ENCODE results near the gene ZNF595. TPM values are rescaled to one million over a fixed set of nuclear protein-coding genes. Genes with fewer than 3 reads are reported as not detected.

The ZNF595 gene
- total RNA-seq, 1 experiment from 2014 or later, result 36.7 TPM

DNA sequence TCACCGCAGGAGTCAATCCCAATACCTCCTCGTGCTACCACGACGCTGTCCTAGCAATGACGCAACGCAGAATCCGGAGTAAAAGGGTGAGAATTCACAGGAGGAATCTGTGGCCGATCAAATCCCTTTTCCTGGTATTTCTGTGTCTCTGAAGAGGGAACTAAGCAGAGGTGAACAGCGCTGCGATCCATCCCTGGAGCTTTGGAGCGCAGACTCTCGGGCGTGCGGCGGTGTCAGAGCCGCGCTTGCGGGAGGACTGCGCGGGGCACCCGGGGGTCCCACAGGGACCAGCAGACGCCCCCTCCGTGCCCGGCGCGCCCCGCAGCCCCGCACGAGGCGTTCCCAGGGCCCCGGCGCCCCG lies 53.9 kb downstream of the ZNF595 start:
- ATAC-seq, result no peak
- no peaks in the 10 kb centered on the region for H3K27me3 ChIP-seq (ENCODE audit: control insufficient read depth, insufficient read depth, low read length)
- DNase-seq (ENCODE audit: low read depth, low spot score), result no peak
- intact Hi-C loops (cut with micrococcal nuclease; ENCODE audit: unreplicated experiment) (no loop called here), in situ Hi-C loops (cut with HindIII; ENCODE audit: low pct_unique_long_range_greater_than_20kb, low sequenced_read_pairs) (no loop called here)
- no peaks in the 10 kb centered on the region for H3K4me1 ChIP-seq (ENCODE audit: control insufficient read depth, insufficient read depth, low read length)
- BruUV-seq (replicated peaks), result no TSS peak
- ChIA-PET CTCF (no interaction called here), POLR2A (no interaction called here)
- no peak overlapping the region for H3K27ac ChIP-seq (ENCODE audit: low read length)
- H3K4me3 ChIP-seq (ENCODE audit: low read depth in 2 of 2, low read length in 2 of 2), result no peak overlapping the region
- TF ChIP-seq, protein P1, sequence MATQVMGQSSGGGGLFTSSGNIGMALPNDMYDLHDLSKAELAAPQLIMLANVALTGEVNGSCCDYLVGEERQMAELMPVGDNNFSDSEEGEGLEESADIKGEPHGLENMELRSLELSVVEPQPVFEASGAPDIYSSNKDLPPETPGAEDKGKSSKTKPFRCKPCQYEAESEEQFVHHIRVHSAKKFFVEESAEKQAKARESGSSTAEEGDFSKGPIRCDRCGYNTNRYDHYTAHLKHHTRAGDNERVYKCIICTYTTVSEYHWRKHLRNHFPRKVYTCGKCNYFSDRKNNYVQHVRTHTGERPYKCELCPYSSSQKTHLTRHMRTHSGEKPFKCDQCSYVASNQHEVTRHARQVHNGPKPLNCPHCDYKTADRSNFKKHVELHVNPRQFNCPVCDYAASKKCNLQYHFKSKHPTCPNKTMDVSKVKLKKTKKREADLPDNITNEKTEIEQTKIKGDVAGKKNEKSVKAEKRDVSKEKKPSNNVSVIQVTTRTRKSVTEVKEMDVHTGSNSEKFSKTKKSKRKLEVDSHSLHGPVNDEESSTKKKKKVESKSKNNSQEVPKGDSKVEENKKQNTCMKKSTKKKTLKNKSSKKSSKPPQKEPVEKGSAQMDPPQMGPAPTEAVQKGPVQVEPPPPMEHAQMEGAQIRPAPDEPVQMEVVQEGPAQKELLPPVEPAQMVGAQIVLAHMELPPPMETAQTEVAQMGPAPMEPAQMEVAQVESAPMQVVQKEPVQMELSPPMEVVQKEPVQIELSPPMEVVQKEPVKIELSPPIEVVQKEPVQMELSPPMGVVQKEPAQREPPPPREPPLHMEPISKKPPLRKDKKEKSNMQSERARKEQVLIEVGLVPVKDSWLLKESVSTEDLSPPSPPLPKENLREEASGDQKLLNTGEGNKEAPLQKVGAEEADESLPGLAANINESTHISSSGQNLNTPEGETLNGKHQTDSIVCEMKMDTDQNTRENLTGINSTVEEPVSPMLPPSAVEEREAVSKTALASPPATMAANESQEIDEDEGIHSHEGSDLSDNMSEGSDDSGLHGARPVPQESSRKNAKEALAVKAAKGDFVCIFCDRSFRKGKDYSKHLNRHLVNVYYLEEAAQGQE (IDR thresholded peaks at IDR 0.05; ENCODE audit: insufficient read depth in 1 of 2, low read depth in 2 of 2, low read length in 1 of 2), result no peak
- no peak for TF ChIP-seq POLR2AphosphoS5 (IDR thresholded peaks at IDR 0.05; ENCODE audit: low read depth, low read length)
- TF ChIP-seq TCF7L2 (IDR thresholded peaks at IDR 0.05; ENCODE audit: low read depth, low read length), result no peak
- TF ChIP-seq SIN3A (IDR thresholded peaks at IDR 0.05; ENCODE audit: borderline replicate concordance, insufficient read depth, low read depth, low read length), result no peak
- TF ChIP-seq CTCF (IDR thresholded peaks at IDR 0.05), result no peak
- H3K9me3 ChIP-seq (ENCODE audit: control insufficient read depth, insufficient read depth, low read depth, low read length), result no peaks in the 10 kb centered on the region
- no peaks in the 10 kb centered on the region for H3K36me3 ChIP-seq (ENCODE audit: control insufficient read depth, insufficient read depth, low read length)

- no peak for ATAC-seq
- ChIA-PET POLR2A (no interaction called here), CTCF (no interaction called here)
- Histone ChIP-seq H3K36me3 (ENCODE audit: control insufficient read depth, insufficient read depth, low read length) (no peaks in the 10 kb centered on the region), H3K9me3 (ENCODE audit: control insufficient read depth, insufficient read depth, low read depth, low read length) (no peaks in the 10 kb centered on the region), H3K4me1 (ENCODE audit: control insufficient read depth, insufficient read depth, low read length) (no peaks in the 10 kb centered on the region), H3K27ac (ENCODE audit: low read length) (no peak overlapping the region), H3K27me3 (ENCODE audit: control insufficient read depth, insufficient read depth, low read length) (no peaks in the 10 kb centered on the region), H3K4me3 (ENCODE audit: low read depth in 2 of 2, low read length in 2 of 2) (no peak overlapping the region)
- no peak for DNase-seq (ENCODE audit: low read depth, low spot score)
- BruUV-seq (replicated peaks), result no TSS peak
- TF ChIP-seq TCF7L2 (IDR thresholded peaks at IDR 0.05; ENCODE audit: low read depth, low read length) (no peak), POLR2AphosphoS5 (IDR thresholded peaks at IDR 0.05; ENCODE audit: low read depth, low read length) (no peak), CTCF (IDR thresholded peaks at IDR 0.05) (no peak), SIN3A (IDR thresholded peaks at IDR 0.05; ENCODE audit: borderline replicate concordance, insufficient read depth, low read depth, low read length) (no peak)
- TF ChIP-seq, protein P1 (IDR thresholded peaks at IDR 0.05; ENCODE audit: insufficient read depth in 1 of 2, low read depth in 2 of 2, low read length in 1 of 2), result no peak
- intact Hi-C loops (cut with micrococcal nuclease; ENCODE audit: unreplicated experiment) (no loop called here), in situ Hi-C loops (cut with HindIII; ENCODE audit: low pct_unique_long_range_greater_than_20kb, low sequenced_read_pairs) (no loop called here)
These were observed 54.6 kb downstream of the ZNF595 start for GRCh38 chr4:107444-108429.
